Activated B cell treated with CpG ODN at 0.5 μM for 24 hours (primary cell): ENCODE measurements around the gene SRPK3. TPM values are rescaled to one million over a fixed set of nuclear protein-coding genes. Genes with fewer than 3 reads are reported as not detected.

Source experiments
- ATAC-seq: fragments of 200-7000 bp; cut with Tn5 transposase; one replicate; pipeline ENCODE4 v1.10.0; 2021; ENCODE audit warnings: low read depth, mild to moderate bottlenecking, moderate library complexity
- CTCF ChIA-PET: fragments of 350-600 bp; sonication (Branson Sonifier 250); formaldehyde crosslinking; loops from one replicate; lab custom pipeline; 2021; ENCODE audit warnings: antibody characterized with exemption; lab: Charles Lee
- POLR2A ChIA-PET: fragments of 350-600 bp; sonication (Branson Sonifier 250); formaldehyde crosslinking; loops from one replicate; lab custom pipeline; 2021; ENCODE audit warnings: antibody characterized with exemption; lab: Charles Lee
- DNase-seq: peaks from one replicate; pipeline ENCODE4 v3.0.0; 2022
- H3K27ac Mint-ChIP-seq: one replicate; pipeline ENCODE4 v1.8.0; 2020; ENCODE audit warnings: mixed read lengths
- H3K27me3 Mint-ChIP-seq: one replicate; pipeline ENCODE4 v1.8.0; 2021; ENCODE audit warnings: mixed read lengths
- H3K36me3 Mint-ChIP-seq: one replicate; pipeline ENCODE4 v1.8.0; 2021; ENCODE audit warnings: low read depth, mixed read lengths
- H3K4me1 Mint-ChIP-seq: one replicate; pipeline ENCODE4 v1.8.0; 2021; ENCODE audit warnings: mixed read lengths
- H3K4me3 Mint-ChIP-seq: one replicate; pipeline ENCODE4 v1.8.0; 2020; ENCODE audit warnings: mild to moderate bottlenecking, mixed read lengths
- H3K9me3 Mint-ChIP-seq: one replicate; pipeline ENCODE4 v1.8.0; 2020; ENCODE audit warnings: mixed read lengths
- intact Hi-C: fragments of 100-400 bp; cut with micrococcal nuclease; formaldehyde crosslinking; loops from one replicate; pipeline ENCODE4 v1.15.1; 2024
- total RNA-seq: library from RNA; stranded (reverse); gene quantifications from 2 replicates; pipeline ENCODE4 v1.2.3, GENCODE V29; 2022
- TF ChIP-seq, protein P1 (sequence below): fragments of 200-600 bp; IDR thresholded peaks from one replicate; pipeline ENCODE4 v1.8.0; 2022; ENCODE audit warnings: antibody characterized with exemption, mild to moderate bottlenecking

The SRPK3 gene
- total RNA-seq, 1 donor from 2014 or later: not detected

- Mint-ChIP-seq H3K4me3 (peak within 1 kb of the TSS; percentile 94), H3K36me3 (peaks cover 40% of the 10 kb centered on the region), H3K27me3 (no peaks in the 10 kb centered on the region), H3K27ac (peak within 1 kb of the TSS; percentile 92), H3K9me3 (no peaks in the 10 kb centered on the region), H3K4me1 (peaks cover 19% of the 10 kb centered on the region)
- intact Hi-C loops: loop anchor here (1.0 kb wide), 5 partner anchors 70 to 324 kb away; partner anchors contain the start of genes ABCD1, BCAP31, HAUS7 and TMEM187
- ATAC-seq (peak; percentile 91), DNase-seq (peak; percentile 84)
- CTCF ChIA-PET: interaction anchor here (0.9 kb wide), 1 partner anchor 153 kb away, joined by 3 read pairs; no protein-coding TSS in a partner anchor
- TF ChIP-seq, protein P1, sequence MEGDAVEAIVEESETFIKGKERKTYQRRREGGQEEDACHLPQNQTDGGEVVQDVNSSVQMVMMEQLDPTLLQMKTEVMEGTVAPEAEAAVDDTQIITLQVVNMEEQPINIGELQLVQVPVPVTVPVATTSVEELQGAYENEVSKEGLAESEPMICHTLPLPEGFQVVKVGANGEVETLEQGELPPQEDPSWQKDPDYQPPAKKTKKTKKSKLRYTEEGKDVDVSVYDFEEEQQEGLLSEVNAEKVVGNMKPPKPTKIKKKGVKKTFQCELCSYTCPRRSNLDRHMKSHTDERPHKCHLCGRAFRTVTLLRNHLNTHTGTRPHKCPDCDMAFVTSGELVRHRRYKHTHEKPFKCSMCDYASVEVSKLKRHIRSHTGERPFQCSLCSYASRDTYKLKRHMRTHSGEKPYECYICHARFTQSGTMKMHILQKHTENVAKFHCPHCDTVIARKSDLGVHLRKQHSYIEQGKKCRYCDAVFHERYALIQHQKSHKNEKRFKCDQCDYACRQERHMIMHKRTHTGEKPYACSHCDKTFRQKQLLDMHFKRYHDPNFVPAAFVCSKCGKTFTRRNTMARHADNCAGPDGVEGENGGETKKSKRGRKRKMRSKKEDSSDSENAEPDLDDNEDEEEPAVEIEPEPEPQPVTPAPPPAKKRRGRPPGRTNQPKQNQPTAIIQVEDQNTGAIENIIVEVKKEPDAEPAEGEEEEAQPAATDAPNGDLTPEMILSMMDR: no peak
- POLR2A ChIA-PET: interaction anchor here (0.7 to 2.3 kb wide), 16 partner anchors 14 to 752 kb away, joined by 3 to 52 read pairs (median 3); partner anchors contain the start of genes ARHGAP4, G6PD, HCFC1 and MECP2
These were observed 13.4 kb downstream of the SRPK3 start, which contains the start of the genes IDH3G and SSR4 for GRCh38 chrX:153794018-153794896. Gene IDH3G (minus strand): TSS chrX:153794375. CDS start chrX:153794326, 49 bp downstream. Gene SSR4 (plus strand): TSS chrX:153794668. CDS start chrX:153794688, 20 bp downstream.

DNA sequence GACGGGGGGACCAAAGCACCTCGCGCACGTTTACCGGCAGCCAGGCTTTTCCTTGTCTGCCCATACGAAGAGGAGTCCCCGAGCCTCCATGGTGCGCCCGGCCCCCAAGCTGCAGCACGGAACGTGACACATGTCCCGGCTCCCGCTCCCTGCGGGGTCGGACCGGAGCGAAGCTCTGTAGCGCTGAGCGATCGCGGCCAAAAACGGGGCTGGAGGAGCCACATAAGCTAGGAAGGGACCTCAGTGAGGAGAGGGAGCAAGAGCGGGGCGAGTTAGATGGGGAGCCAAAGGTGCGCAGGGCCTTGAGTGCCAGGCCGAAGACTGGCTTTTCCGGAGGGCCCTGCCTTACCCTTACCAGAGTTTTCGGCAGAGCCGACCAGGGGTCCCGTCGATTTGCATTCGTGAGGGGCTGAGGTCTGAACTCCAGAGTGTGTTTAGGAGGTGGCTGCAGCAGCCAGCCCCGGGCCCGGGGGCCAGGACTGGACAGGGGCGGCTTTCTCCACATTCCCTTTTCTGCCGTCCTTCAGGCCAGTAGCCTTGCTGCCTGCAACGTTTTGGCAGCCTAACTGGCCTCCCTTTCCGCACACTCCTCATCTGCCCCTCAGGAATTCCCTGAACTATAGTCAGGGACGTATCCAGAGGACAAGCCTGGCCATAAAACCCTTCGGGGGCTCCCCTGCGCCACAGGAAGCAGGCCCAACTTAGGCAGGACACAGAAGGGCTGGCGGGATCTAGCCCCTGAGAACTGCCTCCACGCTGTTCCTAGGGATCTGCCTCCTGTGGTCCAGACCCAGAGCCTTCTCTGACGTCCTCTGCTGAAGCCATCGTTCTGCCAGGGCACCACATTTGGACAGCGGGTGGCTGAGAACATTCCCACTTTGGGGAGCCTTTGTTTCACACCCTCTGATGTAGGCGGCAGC, 14.3 kb downstream of the SRPK3 start:
- H3K36me3 Mint-ChIP-seq: peaks cover 33% of the 10 kb centered on the region
- H3K4me1 Mint-ChIP-seq: peaks cover 19% of the 10 kb centered on the region
- ATAC-seq (peak; percentile 6), DNase-seq (no peak)
- no peaks in the 10 kb centered on the region for H3K9me3 Mint-ChIP-seq
- peak overlapping the region; percentile 92 for H3K27ac Mint-ChIP-seq
- H3K27me3 Mint-ChIP-seq: no peaks in the 10 kb centered on the region
- POLR2A ChIA-PET: interaction anchor here (0.7 to 2.3 kb wide), 14 partner anchors 15 to 751 kb away, joined by 3 to 52 read pairs (median 4); partner anchors contain the start of genes ARHGAP4, G6PD, HCFC1 and MECP2
- CTCF ChIA-PET: interaction anchor here (0.9 kb wide), 1 partner anchor 152 kb away, joined by 3 read pairs; no protein-coding TSS in a partner anchor
- TF ChIP-seq, protein P1: no peak
- peak overlapping the region; percentile 94 for H3K4me3 Mint-ChIP-seq
- intact Hi-C loops: loop anchor here (1.0 kb wide), 5 partner anchors 71 to 325 kb away; partner anchors contain the start of genes ABCD1, BCAP31, HAUS7 and TMEM187

DNA sequence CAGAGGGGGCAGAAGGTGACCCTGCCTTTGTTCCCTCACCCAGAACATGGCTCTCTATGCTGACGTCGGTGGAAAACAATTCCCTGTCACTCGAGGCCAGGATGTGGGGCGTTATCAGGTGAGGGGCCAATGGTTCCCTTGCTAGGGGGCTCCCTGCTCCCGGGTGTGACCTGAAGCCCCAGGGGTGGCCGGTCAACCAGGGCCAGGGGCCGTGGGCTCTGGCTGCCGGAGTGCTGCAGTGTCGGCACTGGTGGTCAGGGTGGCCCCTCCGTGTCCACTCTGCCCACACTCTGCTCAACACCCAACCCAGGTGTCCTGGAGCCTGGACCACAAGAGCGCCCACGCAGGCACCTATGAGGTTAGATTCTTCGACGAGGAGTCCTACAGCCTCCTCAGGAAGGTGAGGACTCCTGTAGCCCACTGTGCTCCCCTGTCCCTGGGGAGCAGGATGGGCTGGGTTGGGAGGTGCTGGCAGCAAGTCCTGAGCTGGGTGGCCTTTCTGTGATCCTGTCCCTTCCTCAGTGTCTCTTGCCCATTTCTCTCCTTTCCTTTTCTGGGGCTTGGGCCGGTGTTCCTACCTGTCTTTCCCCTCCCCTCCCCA, 16.7 kb downstream of the SRPK3 start:
- TF ChIP-seq, protein P1: no peak
- POLR2A ChIA-PET: no interaction called here
- Mint-ChIP-seq H3K4me1 (peaks cover 17% of the 10 kb centered on the region), H3K4me3 (no peak overlapping the region), H3K9me3 (no peaks in the 10 kb centered on the region), H3K27ac (no peak overlapping the region), H3K36me3 (peaks cover 27% of the 10 kb centered on the region), H3K27me3 (no peaks in the 10 kb centered on the region)
- no peak for ATAC-seq
- CTCF ChIA-PET: no interaction called here
- DNase-seq: no peak
- intact Hi-C loops: no loop called here

DNA sequence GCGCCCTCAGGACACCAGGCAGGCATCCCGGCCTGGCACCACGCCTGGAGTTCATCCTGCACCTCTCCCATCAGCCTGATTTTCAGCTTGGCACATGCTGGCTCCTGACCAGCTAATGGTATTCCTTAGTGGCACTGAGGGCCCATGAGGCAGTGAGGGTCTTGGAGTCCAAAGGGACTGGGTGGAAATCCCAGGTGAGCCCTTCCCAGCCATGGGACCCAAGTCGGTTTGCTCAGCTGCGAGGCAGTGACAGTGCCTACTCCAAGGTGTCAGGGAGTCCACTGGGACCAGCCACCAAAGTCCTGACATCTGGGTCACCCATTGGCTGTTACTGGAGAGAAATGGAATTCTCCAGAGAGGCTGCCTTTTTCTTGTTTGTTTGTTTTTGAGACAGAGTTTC, 18.5 kb downstream of the SRPK3 start:
- ATAC-seq (no peak), DNase-seq (no peak)
- intact Hi-C loops: no loop called here
- ChIA-PET CTCF (no interaction called here), POLR2A (no interaction called here)
- Mint-ChIP-seq H3K27me3 (no peaks in the 10 kb centered on the region), H3K4me1 (peaks cover 9% of the 10 kb centered on the region), H3K36me3 (peaks cover 25% of the 10 kb centered on the region), H3K9me3 (no peaks in the 10 kb centered on the region), H3K4me3 (no peak overlapping the region), H3K27ac (no peak overlapping the region)
- TF ChIP-seq, protein P1: no peak
